Neuronal stem cell (in vitro differentiated cells): ENCODE measurements around the gene PTMA.

Experiments
- DNase-seq: peaks from one replicate; pipeline ENCODE4 v3.0.0-alpha.2; 2013; ENCODE audit warnings: low spot score
- H2AFZ ChIP-seq: one replicate; pipeline ENCODE4 v1.6.1; 2013; ENCODE audit warnings: mild to moderate bottlenecking, low read length, inconsistent platforms
- H2AK5ac ChIP-seq: 2 replicates; pipeline ENCODE4 v1.6.1; 2013; ENCODE audit warnings: low read depth, mild to moderate bottlenecking, inconsistent platforms, low read length, moderate library complexity, mixed read lengths
- H2BK120ac ChIP-seq: 2 replicates; pipeline ENCODE4 v1.6.1; 2013; ENCODE audit warnings: low read depth, mild to moderate bottlenecking, inconsistent platforms, low read length, moderate library complexity, mixed read lengths
- H2BK12ac ChIP-seq: one replicate; pipeline ENCODE4 v1.6.1; 2013; ENCODE audit warnings: low read length, inconsistent platforms
- H2BK15ac ChIP-seq: 2 replicates; pipeline ENCODE4 v1.6.1; 2013; ENCODE audit warnings: mild to moderate bottlenecking, low read length, inconsistent platforms, mixed read lengths
- H2BK5ac ChIP-seq: one replicate; pipeline ENCODE4 v1.6.1; 2013; ENCODE audit warnings: inconsistent platforms, mild to moderate bottlenecking, low read length, moderate library complexity
- H3K14ac ChIP-seq: one replicate; pipeline ENCODE4 v1.6.1; 2013; ENCODE audit warnings: low read length, inconsistent platforms
- H3K18ac ChIP-seq: 2 replicates; pipeline ENCODE4 v1.6.1; 2013; ENCODE audit warnings: low read length, inconsistent platforms
- H3K23ac ChIP-seq: 2 replicates; pipeline ENCODE4 v1.6.1; 2013; ENCODE audit warnings: low read depth, mild to moderate bottlenecking, mixed read lengths, low read length, inconsistent platforms; ENCODE audit not compliant: poor library complexity
- H3K27ac ChIP-seq: replicated peaks from 3 replicates; pipeline ENCODE4 v1.5.1; 2013; ENCODE audit warnings: low read length, inconsistent platforms
- H3K27me3 ChIP-seq, 3 experiments: 2 replicates each; pipeline ENCODE4 v1.6.1; 2013; ENCODE audit warnings: low read length in 3 of 3, mild to moderate bottlenecking in 2 of 3, inconsistent platforms in 1 of 3, low read depth in 1 of 3, mixed read lengths in 1 of 3, moderate library complexity in 1 of 3; ENCODE audit not compliant: control insufficient read depth in 3 of 3, insufficient read depth in 3 of 3
- H3K36me3 ChIP-seq, 2 donors: replicated peaks in 1 of 2; 2 replicates each; pipeline ENCODE4 v1.6.1; 2013; ENCODE audit warnings: low read length in 2 of 2; ENCODE audit not compliant: control insufficient read depth in 2 of 2, insufficient read depth in 2 of 2
- H3K4ac ChIP-seq: 2 replicates; pipeline ENCODE4 v1.6.1; 2013; ENCODE audit warnings: inconsistent platforms, mild to moderate bottlenecking, low read length, moderate library complexity
- H3K4me1 ChIP-seq, 2 donors: 1 replicate in 1 of 2; 2 replicates in 1 of 2; pipeline ENCODE4 v1.6.1; 2013; ENCODE audit warnings: low read length in 2 of 2, low read depth in 1 of 2; ENCODE audit not compliant: control insufficient read depth in 2 of 2, insufficient read depth in 1 of 2
- H3K4me2 ChIP-seq: one replicate; pipeline ENCODE4 v1.6.1; 2013; ENCODE audit warnings: mild to moderate bottlenecking, low read length, inconsistent platforms; ENCODE audit not compliant: insufficient read depth, poor library complexity, severe bottlenecking
- H3K4me3 ChIP-seq, 2 donors: 2 replicates each; pipeline ENCODE4 v1.5.1; 2013; ENCODE audit warnings: low read length in 2 of 2, mild to moderate bottlenecking in 2 of 2, inconsistent platforms in 1 of 2, moderate library complexity in 1 of 2
- H3K79me1 ChIP-seq: one replicate; pipeline ENCODE4 v1.6.1; 2013; ENCODE audit warnings: low read depth, mild to moderate bottlenecking, inconsistent platforms, low read length, moderate library complexity
- H3K9ac ChIP-seq: one replicate; pipeline ENCODE4 v1.6.1; 2013; ENCODE audit warnings: mild to moderate bottlenecking, low read depth, low read length, inconsistent platforms; ENCODE audit not compliant: poor library complexity
- H3K9me3 ChIP-seq, 2 donors: replicated peaks in 1 of 2; 2 replicates each; pipeline versions ENCODE3 to v1.6.1; 2013; ENCODE audit warnings: low read length in 2 of 2, mild to moderate bottlenecking in 2 of 2, inconsistent platforms in 1 of 2, low read depth in 1 of 2, mixed read lengths in 1 of 2, moderate library complexity in 1 of 2; ENCODE audit not compliant: control insufficient read depth in 2 of 2, insufficient read depth in 1 of 2
- H4K8ac ChIP-seq: one replicate; pipeline ENCODE4 v1.6.1; 2013; ENCODE audit warnings: low read depth, mild to moderate bottlenecking, inconsistent platforms, low read length, moderate library complexity
- H4K91ac ChIP-seq: one replicate; pipeline ENCODE4 v1.6.1; 2013; ENCODE audit warnings: low read length, low read depth, mild to moderate bottlenecking, inconsistent platforms; ENCODE audit not compliant: poor library complexity
- WGBS, 2 donors: extraction: QIAGEN DNeasy Blood & Tissue Kit; methylation state at CpG; one replicate each; pipeline ENCODE4 v1.1.7; 2013; ENCODE audit warnings: missing lambda C conversion rate in 2 of 2, mixed read lengths in 1 of 2; ENCODE audit not compliant: insufficient read length in 2 of 2, insufficient replicate concordance in 1 of 2; ENCODE audit errors: extremely low coverage in 2 of 2; 5-methylcytosine and 5-hydroxymethylcytosine counted together

The PTMA gene

GRCh38 chr2:231717281-231718171 is 9.2 kb downstream of the PTMA start:
- Histone ChIP-seq H3K14ac (no peak overlapping the region), H3K27me3 (no peaks in the 10 kb centered on the region), H4K8ac (no peak overlapping the region), H3K27ac (no peak overlapping the region), H3K18ac (no peak overlapping the region), H3K4me3 (no peak overlapping the region), H3K4me2 (no peak overlapping the region), H3K4ac (no peak overlapping the region), H3K9me3 (no peaks in the 10 kb centered on the region), H3K23ac (no peak overlapping the region), H2BK5ac (no peak overlapping the region), H3K4me1 (peaks cover 3 to 21% of the 10 kb centered on the region in 2 donors), H2AFZ (no peak overlapping the region), H2BK12ac (no peak overlapping the region), H3K79me1 (peaks cover 2% of the 10 kb centered on the region), H4K91ac (no peak overlapping the region), H2AK5ac (no peak overlapping the region), H3K9ac (no peak overlapping the region), H2BK15ac (no peak overlapping the region), H2BK120ac (no peak overlapping the region), H3K36me3 (peaks cover 10 to 13% of the 10 kb centered on the region in 2 donors)
- DNase-seq = no peak
- no CpG with 5 or more reads among the region's 13 CpGs for WGBS, 2 donors

GRCh38 chr2:231718799-231719198 is 10.5 kb downstream of the PTMA start:
- no peak overlapping the region for H3K18ac ChIP-seq
- no peak overlapping the region for H3K9ac ChIP-seq
- H2BK5ac ChIP-seq = no peak overlapping the region
- H4K91ac ChIP-seq = no peak overlapping the region
- H2AFZ ChIP-seq = no peak overlapping the region
- no peak overlapping the region for H2BK15ac ChIP-seq
- peak overlapping the region; percentile 66 for H3K23ac ChIP-seq
- no peak overlapping the region for H4K8ac ChIP-seq
- H3K4me2 ChIP-seq = no peak overlapping the region
- peaks cover 2 to 17% of the 10 kb centered on the region in 2 donors for H3K4me1 ChIP-seq
- H3K27ac ChIP-seq = no peak overlapping the region
- WGBS, 2 donors = no CpG with 5 or more reads among the region's 6 CpGs
- no peak for DNase-seq
- H3K14ac ChIP-seq = no peak overlapping the region
- no peak overlapping the region for H3K4me3 ChIP-seq
- H3K36me3 ChIP-seq = peaks cover 5 to 6% of the 10 kb centered on the region in 2 donors
- no peak overlapping the region for H2AK5ac ChIP-seq
- peak overlapping the region; percentile 53 for H2BK12ac ChIP-seq
- no peaks in the 10 kb centered on the region for H3K27me3 ChIP-seq
- peaks cover 2% of the 10 kb centered on the region for H3K79me1 ChIP-seq
- H3K9me3 ChIP-seq = no peaks in the 10 kb centered on the region
- H2BK120ac ChIP-seq = no peak overlapping the region
- H3K4ac ChIP-seq = no peak overlapping the region

- no peak overlapping the region for H2AFZ ChIP-seq
- no peaks in the 10 kb centered on the region for H3K27me3 ChIP-seq
- H3K79me1 ChIP-seq = peaks cover 2% of the 10 kb centered on the region
- H3K9me3 ChIP-seq = no peaks in the 10 kb centered on the region
- no peak overlapping the region for H3K9ac ChIP-seq
- H2BK120ac ChIP-seq = no peak overlapping the region
- H2AK5ac ChIP-seq = no peak overlapping the region
- peaks cover 0 to 4% of the 10 kb centered on the region in 2 donors for H3K36me3 ChIP-seq
- H3K27ac ChIP-seq = no peak overlapping the region
- H4K8ac ChIP-seq = no peak overlapping the region
- H3K4me1 ChIP-seq = peaks cover 2 to 15% of the 10 kb centered on the region in 2 donors
- DNase-seq = no peak
- H3K4ac ChIP-seq = no peak overlapping the region
- WGBS, 2 donors = no CpG with 5 or more reads among the region's 7 CpGs
- H3K4me2 ChIP-seq = no peak overlapping the region
- H3K23ac ChIP-seq = no peak overlapping the region
- H2BK12ac ChIP-seq = no peak overlapping the region
- no peak overlapping the region for H3K18ac ChIP-seq
- no peak overlapping the region for H2BK5ac ChIP-seq
- no peak overlapping the region for H2BK15ac ChIP-seq
- H3K4me3 ChIP-seq = no peak overlapping the region
- H4K91ac ChIP-seq = no peak overlapping the region
- no peak overlapping the region for H3K14ac ChIP-seq
Observed at GRCh38 chr2:231720292-231720986, 12.1 kb downstream of the PTMA start.
